Aorta (tissue), 5 donors: Measurements from ENCODE around the gene JPH3. TPM values are rescaled to one million over a fixed set of nuclear protein-coding genes. Genes with fewer than 3 reads are reported as not detected.
"Not testable (repeated sequence)": the region's sequence is repeated elsewhere in the genome, so short reads cannot be mapped to it uniquely, and the experiment has no call there.

ENCODE experiments used
- ATAC-seq: fragments of 200-7000 bp; cut with Tn5 transposase; one replicate; pipeline ENCODE4 v1.9.1; 2022; ENCODE audit warnings: moderate library complexity; ENCODE audit not compliant: low FRiP score
- DNase-seq, 2 donors: peaks; one replicate each; pipeline ENCODE4 v3.0.0-alpha.2; 2020
- H3K27ac ChIP-seq, 2 donors: one replicate each; pipeline ENCODE4 v1.5.1; 2013; ENCODE audit warnings: low read length in 2 of 2, mild to moderate bottlenecking in 2 of 2, moderate library complexity in 2 of 2, control low read depth in 1 of 2, inconsistent platforms in 1 of 2, low read depth in 1 of 2
- H3K27me3 ChIP-seq, 2 donors: one replicate each; pipeline ENCODE4 v1.6.1; 2013; ENCODE audit warnings: control low read depth in 1 of 2, low read length in 1 of 2, mild to moderate bottlenecking in 1 of 2, moderate library complexity in 1 of 2; ENCODE audit not compliant: insufficient read depth in 2 of 2, control insufficient read depth in 1 of 2
- H3K36me3 ChIP-seq, 2 donors: one replicate each; pipeline ENCODE4 v1.6.1; 2013; ENCODE audit warnings: control low read depth in 1 of 2, low read length in 1 of 2, mild to moderate bottlenecking in 1 of 2; ENCODE audit not compliant: insufficient read depth in 2 of 2, control insufficient read depth in 1 of 2
- H3K4me1 ChIP-seq, 2 donors: one replicate each; pipeline ENCODE4 v1.6.1; 2013; ENCODE audit warnings: low read length in 2 of 2, control low read depth in 1 of 2, mild to moderate bottlenecking in 1 of 2, moderate library complexity in 1 of 2; ENCODE audit not compliant: insufficient read depth in 2 of 2, control insufficient read depth in 1 of 2
- H3K4me3 ChIP-seq, 2 donors: one replicate each; pipeline ENCODE4 v1.5.1; 2013; ENCODE audit warnings: low read length in 2 of 2, control low read depth in 1 of 2, mild to moderate bottlenecking in 1 of 2
- H3K9me3 ChIP-seq: one replicate; pipeline ENCODE4 v1.6.1; 2013; ENCODE audit warnings: mild to moderate bottlenecking, low read length; ENCODE audit not compliant: control insufficient read depth
- WGBS, 2 donors: extraction: QIAGEN DNeasy Blood & Tissue Kit; methylation state at CpG; one replicate each; pipeline ENCODE4 v1.1.7; 2013; 5-methylcytosine and 5-hydroxymethylcytosine counted together
- intact Hi-C, 2 donors: fragments of 100-400 bp; cut with DNase I; formaldehyde crosslinking; loops; one replicate each; pipeline versions ENCODE4 v1.14.2 to v1.15.0; 2022
- polyA plus RNA-seq, 2 donors: library from polyadenylated mRNA; stranded (reverse); fragments of 200-250 nt; gene quantifications; one replicate each; pipeline ENCODE4 v1.2.3, GENCODE V29; 2013
- total RNA-seq, 2 donors: library from RNA; stranded (reverse); fragmentation: NEBNext Ultra II Directional; extraction: Animal tissue kit (Norgen Biotek cat#: 25700); gene quantifications; one replicate each; pipeline ENCODE4 v1.2.1, GENCODE V29; 2021
- donor health status: healthy with polysubstance abuse.
- donor health status: Bipolar disorder and iron deficiency.
- donor health status: DM: no; HTN: no; CAD: no.
- donor health status: DM: no; HTN: no; CAD: no.
- donor health status: DM: yes; HTN: yes; CAD: no.

The JPH3 gene
- total and polyA plus RNA-seq, 4 donors, result 0.21 to 0.26 TPM; not detected in 2

DNA sequence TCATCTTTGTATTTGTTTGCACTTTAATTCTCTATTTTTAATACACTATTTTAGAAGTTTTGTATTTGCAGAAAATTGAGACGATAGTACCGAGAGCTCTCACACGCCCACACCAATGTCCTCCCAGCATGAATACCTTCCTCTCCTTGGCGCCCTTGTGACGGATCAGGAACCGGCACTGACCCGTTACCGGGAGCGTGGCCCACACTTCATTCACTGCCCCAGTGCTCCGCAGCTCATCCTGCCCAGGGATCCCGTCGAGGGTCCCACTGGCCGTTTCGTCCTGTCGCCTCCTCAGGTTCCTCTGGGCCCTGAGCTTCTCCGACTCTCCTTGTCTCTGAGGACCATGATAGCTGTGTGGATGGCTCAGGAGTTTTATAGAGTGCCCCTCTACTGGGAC lies 112.9 kb downstream of the JPH3 start:
- ATAC-seq (no peak), DNase-seq (no peak)
- H3K27me3 ChIP-seq, result no peaks in the 10 kb centered on the region
- H3K27ac ChIP-seq, result no peak overlapping the region
- no peaks in the 10 kb centered on the region for H3K36me3 ChIP-seq
- no peaks in the 10 kb centered on the region for H3K4me1 ChIP-seq
- WGBS, 2 donors, result 95 to 97% methylated on average over 16 of the region's 16 CpGs
- intact Hi-C loops, result no loop called here
- no peak overlapping the region for H3K4me3 ChIP-seq
- H3K9me3 ChIP-seq, result no peaks in the 10 kb centered on the region

DNA sequence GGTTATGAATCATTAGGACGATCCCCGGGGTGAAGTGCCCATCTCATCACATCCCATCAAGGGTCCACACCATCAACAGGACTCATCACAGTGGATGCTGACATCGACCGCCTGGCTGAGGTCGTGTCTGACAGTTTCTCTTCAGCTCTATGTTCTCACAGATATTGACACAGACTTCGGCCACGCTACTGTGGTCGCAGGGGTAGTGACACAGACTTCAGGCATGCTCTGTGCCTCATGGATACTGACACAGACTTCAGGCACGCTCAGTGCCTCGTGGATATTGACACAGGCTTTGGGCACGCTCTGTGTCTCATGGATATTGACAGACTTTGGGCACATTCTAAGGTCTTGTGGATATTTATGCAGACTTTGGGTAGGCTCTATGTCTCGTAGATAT lies 113.3 kb downstream of the JPH3 start:
- Histone ChIP-seq H3K4me3 (no peak overlapping the region), H3K4me1 (no peaks in the 10 kb centered on the region), H3K27ac (no peak overlapping the region), H3K9me3 (no peaks in the 10 kb centered on the region), H3K27me3 (no peaks in the 10 kb centered on the region), H3K36me3 (no peaks in the 10 kb centered on the region)
- 94% methylated on average over 12 of the region's 12 CpGs for WGBS, 2 donors
- ATAC-seq (no peak), DNase-seq (no peak)
- intact Hi-C loops, result no loop called here

DNA sequence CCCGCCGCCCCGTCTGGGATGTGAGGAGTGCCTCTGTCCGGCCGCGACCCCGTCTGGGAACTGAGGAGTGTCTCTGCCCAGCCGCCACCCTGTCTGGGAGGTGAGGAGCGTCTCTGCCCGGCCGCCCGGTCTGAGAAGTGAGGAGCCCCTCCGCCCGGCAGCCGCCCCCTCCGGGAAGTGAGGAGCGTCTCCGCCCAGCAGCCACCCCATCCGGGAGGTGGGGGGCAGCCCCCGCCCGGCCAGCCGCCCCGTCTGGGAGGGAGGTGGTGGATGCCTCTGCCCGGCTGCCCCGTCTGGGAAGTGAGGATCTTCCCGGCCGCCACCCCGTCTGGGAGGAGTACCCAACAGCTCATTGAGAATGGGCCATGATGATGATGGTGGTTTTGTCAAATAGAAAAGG lies 116.5 kb downstream of the JPH3 start:
- ATAC-seq, H3K27ac ChIP-seq, DNase-seq, H3K4me3 ChIP-seq, H3K36me3 ChIP-seq, H3K27me3 ChIP-seq, intact Hi-C loops, H3K4me1 ChIP-seq, H3K9me3 ChIP-seq: not testable (repeated sequence)
- WGBS, 2 donors, result 94 to 97% methylated on average over 25 to 28 of the region's 28 CpGs

DNA sequence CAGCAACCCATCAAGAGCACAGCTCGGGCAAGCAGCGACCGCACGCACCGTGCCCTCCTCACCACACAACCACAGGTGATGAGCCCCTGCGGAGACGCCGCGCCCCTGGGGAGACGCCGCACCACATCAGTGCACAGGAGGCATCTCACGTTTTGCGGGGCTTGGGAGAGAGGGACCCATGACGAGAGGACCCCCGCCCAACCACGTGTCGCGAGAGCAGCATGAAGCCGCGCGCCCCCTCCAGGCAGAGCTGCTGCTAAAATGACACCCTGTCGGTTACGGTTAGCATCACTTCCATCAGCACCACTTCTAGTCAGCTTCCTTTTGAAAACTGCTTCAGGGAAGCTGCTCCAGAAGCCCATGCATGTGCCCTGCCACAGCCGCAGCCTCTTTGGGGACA lies 118.1 kb downstream of the JPH3 start:
- no peaks in the 10 kb centered on the region for H3K36me3 ChIP-seq
- intact Hi-C loops, result no loop called here
- ATAC-seq (no peak), DNase-seq (no peak)
- no peaks in the 10 kb centered on the region for H3K9me3 ChIP-seq
- WGBS, 2 donors, result 94 to 96% methylated on average over 24 of the region's 24 CpGs
- H3K4me3 ChIP-seq, result no peak overlapping the region
- H3K27ac ChIP-seq, result no peak overlapping the region
- no peaks in the 10 kb centered on the region for H3K27me3 ChIP-seq
- H3K4me1 ChIP-seq, result no peaks in the 10 kb centered on the region

DNA sequence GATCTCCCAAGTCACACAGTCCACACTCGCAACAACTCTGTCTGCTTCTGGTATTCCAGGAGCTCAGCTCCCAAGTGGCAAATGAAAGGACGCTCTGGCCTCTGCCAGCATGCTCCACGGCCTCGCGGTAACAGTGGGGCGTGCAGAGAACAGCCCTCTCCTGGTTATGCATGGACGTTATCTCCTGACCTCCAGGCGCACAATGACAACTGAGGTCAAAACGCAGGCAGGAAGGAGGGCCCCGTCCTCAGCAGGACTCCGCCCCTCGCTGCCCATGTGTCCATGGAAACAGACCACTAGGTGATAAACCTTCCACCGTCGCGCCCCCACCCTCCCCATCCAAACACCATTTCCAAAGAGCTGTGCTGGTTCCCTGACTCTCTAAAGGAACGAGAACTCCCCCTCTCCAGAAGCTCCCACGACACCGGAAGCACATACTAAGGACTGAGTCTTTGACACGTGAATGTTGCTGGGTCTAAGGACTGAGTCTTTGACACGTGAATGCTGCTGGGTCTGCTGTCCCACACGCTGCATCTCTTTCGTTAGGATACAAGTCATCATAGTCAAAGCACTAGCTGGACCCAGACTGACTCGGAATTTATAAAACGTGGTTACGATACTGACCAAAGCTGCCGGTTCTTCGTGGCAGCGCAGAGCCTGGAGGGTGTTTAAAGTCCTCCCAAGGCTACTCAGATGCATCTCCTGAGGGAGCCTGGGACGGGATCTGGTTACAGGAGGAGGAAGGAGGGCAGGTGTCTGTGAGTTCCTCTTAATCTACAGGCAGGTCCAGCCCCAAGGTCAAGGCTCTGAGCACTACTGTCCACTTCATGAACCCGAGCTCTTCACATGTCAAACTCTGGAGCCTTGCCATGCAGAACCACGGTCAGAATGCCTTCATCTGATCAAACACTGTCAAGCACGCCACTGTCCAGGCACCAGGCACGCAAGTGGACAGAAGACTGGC lies 119.6 kb downstream of the JPH3 start:
- no peaks in the 10 kb centered on the region for H3K9me3 ChIP-seq
- intact Hi-C loops, result no loop called here
- no peak overlapping the region for H3K27ac ChIP-seq
- no peak for ATAC-seq
- DNase-seq, result no peak
- WGBS, 2 donors, result 86 to 87% methylated on average over 33 of the region's 33 CpGs
- H3K27me3 ChIP-seq, result no peaks in the 10 kb centered on the region
- no peak overlapping the region for H3K4me3 ChIP-seq
- H3K36me3 ChIP-seq, result no peaks in the 10 kb centered on the region
- H3K4me1 ChIP-seq, result no peaks in the 10 kb centered on the region

DNA sequence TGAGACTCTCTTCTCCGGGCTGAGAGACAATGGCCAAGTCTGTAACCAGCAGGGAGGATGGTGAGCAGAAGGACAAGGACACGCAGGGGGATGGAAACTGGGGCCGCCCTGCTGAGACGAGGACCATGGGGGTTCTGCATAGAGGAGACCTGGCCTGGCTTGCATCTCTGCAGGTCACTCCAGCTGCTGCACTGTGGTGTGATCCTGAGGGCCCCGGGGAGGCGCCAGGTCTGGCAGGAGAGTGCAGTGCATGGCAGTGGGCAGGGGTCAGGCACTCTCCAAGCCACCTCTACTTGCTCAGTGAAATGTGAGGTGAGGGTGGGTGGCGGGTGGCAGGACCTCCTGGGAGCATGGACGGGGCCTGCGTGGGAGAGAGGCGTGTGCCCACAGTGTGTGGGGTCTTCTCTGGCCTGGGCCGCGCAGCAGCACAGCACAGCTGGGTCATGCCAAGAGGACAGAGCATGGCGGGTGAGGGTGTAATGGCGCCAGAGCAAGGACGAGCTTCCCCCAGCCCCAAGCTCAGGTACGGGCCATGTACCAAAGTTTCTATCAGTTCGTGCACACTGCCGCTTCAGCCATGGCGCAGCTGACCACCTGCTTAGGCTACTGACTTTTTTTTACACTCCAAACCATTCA lies 120.4 kb downstream of the JPH3 start:
- no peaks in the 10 kb centered on the region for H3K36me3 ChIP-seq
- intact Hi-C loops, result no loop called here
- H3K4me1 ChIP-seq, result no peaks in the 10 kb centered on the region
- DNase-seq (no peak), ATAC-seq (peak; percentile 19)
- WGBS, 2 donors, result 94% methylated on average over 19 of the region's 19 CpGs
- H3K4me3 ChIP-seq, result no peak overlapping the region
- no peaks in the 10 kb centered on the region for H3K27me3 ChIP-seq
- no peak overlapping the region for H3K27ac ChIP-seq
- no peaks in the 10 kb centered on the region for H3K9me3 ChIP-seq

DNA sequence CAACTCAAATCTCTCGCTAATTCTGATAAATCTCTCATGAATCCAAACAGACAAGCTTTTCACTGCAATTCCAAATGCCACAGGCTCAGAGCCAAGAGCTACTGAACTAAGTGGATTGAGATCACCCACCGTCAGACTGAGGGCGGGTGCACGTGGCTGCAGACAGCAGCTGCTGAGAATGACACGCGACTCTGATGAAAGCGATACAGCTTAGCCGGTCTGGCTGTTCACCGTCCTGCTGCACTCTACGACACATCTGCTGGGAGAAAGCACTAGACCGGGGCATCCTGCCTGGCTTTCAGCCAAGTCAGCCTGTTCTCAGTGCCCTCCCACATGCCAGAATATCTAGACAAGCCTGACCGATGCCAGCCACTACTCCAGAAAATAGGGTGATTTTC lies 120.9 kb downstream of the JPH3 start:
- Histone ChIP-seq H3K27me3 (no peaks in the 10 kb centered on the region), H3K27ac (no peak overlapping the region), H3K4me1 (no peaks in the 10 kb centered on the region), H3K9me3 (no peaks in the 10 kb centered on the region), H3K4me3 (no peak overlapping the region), H3K36me3 (no peaks in the 10 kb centered on the region)
- intact Hi-C loops, result no loop called here
- ATAC-seq (peak; percentile 15), DNase-seq (no peak)
- WGBS, 2 donors, result 33 to 41% methylated on average over 12 of the region's 12 CpGs

DNA sequence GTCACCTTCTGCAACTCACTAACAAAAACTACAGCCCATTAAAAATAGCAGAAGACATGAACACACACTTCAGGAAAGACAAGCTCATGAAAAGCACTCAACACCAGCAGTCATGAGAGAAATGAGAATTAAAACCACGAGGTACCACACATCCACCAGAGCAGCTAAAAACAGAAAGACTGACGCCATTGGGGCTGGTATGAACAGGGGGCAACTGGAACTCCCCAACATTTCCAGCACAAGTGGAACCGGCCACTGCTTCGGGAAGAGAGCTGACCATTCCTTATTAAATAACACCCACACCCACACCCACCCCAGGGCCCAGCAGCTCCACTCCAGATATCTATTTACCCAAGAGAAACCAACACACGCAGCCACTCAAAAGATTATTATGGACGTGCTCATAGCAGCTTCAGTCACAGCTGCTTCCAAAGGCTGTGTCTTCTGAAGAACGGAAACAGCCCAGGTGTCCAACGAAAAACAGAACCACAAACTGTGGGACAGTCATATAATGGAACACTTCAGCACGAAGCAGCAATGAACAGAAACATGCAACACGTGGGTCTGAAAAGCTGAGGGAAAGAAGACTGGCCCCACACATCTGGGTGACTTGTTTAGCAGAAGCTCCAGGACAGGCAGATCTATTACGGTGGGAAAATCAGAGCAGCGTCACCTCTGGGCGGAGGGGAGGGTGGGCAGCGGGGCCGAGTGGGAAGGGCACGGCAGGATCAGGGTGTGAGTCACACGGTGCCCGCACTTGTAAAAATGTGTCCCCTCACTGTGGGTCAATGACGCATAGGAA lies 122.4 kb downstream of the JPH3 start:
- no peak overlapping the region for H3K4me3 ChIP-seq
- no peak overlapping the region for H3K27ac ChIP-seq
- DNase-seq (no peak), ATAC-seq (no peak)
- intact Hi-C loops, result no loop called here
- no peaks in the 10 kb centered on the region for H3K27me3 ChIP-seq
- no peaks in the 10 kb centered on the region for H3K9me3 ChIP-seq
- peaks cover 0 to 5% of the 10 kb centered on the region in 2 donors for H3K36me3 ChIP-seq
- H3K4me1 ChIP-seq, result no peaks in the 10 kb centered on the region
- 92 to 94% methylated on average over 19 of the region's 19 CpGs for WGBS, 2 donors
